NCI-H1417 treated with DMSO at 0.1 percent for 48 hours (cell line): ENCODE results near the gene TCF4.
A peak's percentile ranks its signal among the peaks of the same experiment; 100 is the strongest.

Experiments used
- DNase-seq: peaks from one replicate; lab custom pipeline; 2025; lab: John Stamatoyannopoulos, UW

TCF4 gene

DNA sequence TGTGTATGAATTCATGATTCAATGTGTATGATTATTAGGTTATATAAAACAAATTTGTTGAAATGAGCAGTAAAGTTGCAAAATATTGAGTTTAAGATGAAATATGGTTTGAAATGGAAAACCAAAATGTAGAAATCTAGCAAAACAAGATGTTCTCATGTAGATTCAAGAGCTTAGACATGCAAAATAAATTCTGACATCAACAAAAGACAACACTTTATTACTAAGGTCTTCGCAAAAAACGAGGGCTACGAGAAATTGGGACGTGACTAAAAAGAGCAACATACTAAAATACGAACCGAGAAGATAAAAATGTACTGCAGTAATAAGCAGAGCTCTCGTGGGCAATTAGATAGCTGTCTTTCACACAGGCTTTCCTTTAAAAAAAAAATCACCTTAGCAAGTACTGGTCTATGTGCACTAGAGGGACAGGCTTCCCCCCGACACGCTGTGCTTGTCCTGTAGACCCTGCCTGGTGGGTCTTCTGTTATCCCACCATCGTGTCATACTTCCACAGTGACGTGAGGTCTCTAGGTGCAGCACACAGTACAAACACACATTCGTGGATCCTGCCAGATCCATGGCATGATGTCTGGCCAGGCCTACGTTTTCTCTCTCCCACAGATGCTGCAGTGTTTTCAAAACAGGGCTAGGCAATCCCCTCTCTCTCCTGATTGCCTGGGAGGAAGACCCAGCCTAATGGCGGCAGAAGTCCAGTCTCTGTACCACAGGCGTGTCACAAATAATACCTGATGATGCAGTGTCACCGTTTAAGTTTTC, 240.8 kb downstream of the TCF4 start:
- DNase-seq: no peak

DNA sequence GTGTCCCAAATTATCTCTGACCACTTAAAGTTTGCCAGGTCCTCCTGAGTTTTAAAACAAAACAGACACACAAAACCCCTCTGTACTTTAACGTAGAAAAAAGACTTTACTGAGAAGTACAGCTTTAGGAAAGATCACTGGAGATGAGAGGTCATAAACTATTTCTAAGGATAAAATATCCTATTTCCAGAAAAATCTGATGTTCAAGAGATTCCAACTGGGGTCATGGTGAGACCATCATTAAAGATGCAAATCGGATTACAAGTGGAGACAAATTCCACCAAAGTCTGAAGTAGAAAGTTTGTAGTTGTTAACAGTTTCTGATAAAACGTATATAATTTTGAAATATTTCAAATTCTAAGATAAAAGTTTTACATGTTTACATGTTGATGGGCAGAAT, 241.6 kb downstream of the TCF4 start:
- no peak for DNase-seq

DNA sequence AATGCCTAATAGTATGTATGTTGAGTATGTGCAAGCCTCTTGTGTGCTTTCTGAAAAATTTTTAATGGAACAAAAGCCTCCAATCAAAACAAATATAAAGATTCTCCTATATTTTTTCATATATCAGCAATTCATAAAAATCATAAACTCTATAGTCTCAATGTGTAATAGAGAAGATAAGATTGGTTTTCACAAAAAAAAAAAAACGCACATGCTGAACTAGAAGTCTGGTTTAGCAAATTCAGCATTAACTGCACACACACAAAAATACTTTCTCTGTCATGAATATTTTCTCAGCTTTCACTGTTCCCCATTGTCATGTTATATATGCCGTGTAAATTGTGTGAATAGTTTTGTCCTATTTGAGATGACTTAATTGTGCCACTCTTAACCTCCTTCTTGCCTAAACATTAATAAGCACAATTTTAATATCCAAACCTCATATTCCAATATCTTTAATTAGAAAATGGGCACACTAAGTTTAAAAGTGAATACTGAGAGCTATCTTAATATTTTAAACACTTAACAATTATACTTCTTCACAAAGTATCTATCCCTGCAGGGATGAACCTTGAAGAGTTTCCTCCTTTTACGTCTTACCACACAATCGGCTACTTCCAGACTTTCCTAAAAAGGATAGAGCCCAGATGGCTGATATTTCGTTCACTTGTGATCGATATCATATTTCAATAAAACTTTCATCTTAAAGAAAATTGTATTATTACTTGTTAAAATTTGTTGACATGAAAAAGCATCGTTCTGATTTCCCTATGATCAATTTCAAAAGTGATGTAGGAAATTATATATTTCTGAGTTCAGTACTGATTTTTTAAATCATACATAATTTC, 242.7 kb downstream of the TCF4 start:
- DNase-seq: no peak

DNA sequence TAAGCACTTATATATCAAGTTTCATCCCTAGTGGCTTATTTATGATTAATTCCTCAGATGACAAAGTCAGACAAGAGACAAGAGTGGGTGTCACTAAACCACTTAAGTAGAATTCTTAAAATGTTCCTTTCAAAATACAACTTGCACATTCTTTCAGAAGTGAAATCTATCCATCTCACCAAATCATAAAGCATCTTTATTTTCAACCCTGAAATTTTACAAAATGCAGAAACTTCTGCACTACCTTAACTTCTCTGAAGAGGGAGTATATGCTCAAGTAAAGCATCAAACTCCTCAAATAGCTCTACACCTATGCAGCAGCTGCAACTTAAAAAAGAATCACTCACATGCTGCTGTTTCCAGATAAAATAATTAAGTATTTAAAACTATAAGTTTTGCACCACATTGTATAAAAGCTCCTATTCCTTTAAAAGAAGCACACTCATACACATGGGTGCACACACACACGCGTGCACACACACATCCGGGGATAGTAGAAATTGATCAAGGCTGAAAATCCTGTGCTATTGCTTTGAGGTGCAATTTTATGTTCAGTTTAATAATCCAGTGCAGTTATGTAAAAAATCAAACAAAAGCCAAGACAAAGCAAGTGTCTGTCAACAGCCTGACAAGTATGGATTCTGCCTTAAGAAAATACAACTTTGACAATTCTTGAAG, 244.5 kb downstream of the TCF4 start:
- peak; percentile 47 for DNase-seq

DNA sequence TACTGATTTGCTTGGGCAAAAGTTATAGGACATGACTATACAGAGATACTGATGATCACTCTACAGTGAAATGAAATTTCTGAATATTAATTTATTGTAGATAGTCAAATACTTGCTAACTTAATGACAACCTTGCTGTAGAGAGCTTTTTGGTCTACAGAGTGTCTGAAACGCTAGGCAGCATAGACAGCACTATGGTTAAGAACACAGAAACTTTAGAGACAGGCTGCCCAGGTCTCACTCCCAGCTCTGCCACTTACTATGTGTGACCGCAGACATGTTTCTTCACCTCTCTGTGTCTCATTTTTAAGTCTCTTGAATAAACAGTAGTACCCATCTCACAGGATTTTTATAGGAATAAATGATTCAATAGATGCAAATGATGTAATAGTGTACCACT, 247.0 kb downstream of the TCF4 start:
- DNase-seq: no peak

DNA sequence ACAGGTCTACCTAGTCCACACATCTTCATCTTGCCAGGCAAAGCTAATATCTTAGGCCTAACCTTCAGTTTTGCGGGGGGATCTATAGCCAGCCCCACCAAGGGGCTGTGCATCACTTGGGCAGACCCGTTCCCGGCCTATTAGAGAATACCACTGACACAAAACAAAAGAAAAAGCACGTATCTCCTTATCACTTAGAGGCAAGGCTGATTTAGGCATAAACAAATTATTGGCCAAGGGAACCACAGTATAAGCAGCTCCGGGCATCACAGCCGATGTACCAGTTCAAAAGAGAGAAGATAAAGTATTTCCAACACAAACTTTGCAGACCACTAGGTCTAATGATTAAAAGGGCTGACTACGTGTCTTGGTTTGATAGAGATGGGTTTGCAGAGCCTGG, 248.0 kb downstream of the TCF4 start:
- no peak for DNase-seq

DNA sequence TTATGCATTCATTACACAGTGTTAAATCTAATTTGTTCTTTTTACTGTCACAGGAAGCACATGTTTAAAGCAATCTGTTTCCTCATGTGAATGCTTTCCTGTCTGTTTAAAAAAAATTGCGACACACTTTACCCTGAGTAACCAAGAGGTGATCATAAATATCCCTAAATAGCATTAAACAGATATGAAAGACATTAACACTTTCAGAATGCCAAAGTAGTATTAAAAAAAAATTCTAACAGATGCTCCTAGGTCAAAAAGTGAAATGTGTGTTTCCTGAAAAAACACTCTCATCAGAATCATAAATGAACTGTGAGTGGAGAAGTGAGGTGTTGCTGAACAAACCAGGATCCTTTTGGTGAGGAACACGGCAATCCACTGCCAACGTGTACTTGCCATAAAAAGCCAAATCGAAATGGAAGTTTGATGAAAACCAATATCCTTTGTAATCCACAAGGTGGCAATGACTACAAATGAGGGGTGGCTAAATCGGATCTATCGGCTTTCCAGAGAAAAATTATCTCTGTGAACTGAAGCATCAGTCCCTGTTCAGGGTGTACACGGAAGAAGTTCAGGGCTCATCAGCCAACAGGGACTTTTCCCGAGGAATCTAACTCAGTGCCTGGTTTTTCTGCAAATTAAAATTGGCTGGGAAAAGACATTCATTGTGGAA, 248.9 kb downstream of the TCF4 start:
- no peak for DNase-seq

DNA sequence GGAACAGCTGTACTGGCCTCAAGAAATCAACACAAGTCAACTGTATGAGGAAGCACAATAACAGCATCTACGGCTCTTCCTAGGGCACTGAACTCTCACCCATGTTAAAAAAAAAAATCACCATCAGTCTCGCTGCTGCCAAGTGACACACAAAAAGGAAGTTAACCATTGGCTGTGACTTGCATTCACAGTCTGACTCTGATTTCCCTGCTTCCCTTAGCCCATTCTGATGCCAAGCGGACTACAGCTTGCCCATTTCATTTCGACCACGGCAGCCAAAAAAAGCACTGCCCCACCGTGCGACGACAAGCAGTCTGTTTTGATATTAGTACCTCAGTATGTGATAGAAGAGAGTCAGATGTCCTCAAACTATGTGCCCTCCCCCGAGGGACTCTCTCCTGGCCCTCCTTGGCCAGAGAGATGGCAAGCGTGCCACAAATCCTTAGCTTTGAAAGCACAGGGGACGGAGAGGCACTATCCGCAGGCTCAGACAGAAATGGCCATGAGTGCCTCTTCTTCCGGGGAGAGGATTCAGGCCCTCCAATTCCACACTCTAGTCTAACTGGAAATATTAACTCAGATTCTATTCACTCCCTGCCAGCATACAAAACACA, 250.0 kb downstream of the TCF4 start:
- DNase-seq: no peak

DNA sequence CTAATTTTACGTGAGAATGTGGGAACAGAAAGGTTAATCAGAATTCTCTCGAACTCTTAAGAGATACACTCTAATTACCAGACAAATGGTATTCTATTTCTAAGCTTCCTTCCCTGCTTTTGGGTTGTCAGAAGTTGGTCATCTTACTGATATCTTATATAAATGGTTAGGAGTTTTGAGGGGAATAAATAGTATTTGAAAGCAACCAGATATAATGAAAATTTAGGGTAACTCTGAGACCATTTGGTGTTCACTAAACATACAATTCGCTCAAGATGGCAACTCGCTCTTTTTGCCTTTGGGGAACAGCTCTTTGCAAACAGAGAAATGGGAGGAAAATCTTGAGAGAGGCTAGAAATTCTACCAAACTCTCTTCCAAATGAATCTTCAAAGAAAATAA, 250.9 kb downstream of the TCF4 start:
- DNase-seq: no peak

DNA sequence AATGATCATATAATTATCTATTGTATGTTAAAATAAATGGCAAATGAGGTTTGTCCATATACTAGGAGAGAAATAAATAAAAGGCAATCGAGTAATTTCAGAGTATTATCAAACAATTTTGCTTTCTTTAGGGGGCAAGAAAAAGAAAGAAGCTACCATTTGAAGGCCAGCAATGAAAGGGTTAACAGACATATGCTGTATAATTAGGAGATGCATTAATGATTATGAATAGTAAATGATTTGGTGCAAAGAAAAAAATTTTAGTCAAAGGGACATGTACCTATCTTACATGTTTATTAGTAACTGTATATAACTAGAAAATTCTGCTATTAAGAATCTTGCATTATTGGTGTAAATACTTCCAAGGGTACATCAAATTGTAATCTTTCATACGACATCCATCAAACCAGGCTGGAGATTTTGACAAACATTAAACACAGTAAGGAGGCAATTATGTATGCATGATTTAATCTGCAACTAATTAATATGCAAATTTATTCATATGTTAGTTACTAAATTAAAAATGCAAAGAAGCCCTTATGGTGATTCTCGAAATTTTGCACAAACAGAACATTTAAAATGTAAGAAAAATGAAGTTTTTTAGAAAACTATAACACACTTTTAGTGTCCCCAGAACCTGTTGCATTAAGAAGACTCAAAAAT, 251.4 kb downstream of the TCF4 start:
- DNase-seq: no peak

DNA sequence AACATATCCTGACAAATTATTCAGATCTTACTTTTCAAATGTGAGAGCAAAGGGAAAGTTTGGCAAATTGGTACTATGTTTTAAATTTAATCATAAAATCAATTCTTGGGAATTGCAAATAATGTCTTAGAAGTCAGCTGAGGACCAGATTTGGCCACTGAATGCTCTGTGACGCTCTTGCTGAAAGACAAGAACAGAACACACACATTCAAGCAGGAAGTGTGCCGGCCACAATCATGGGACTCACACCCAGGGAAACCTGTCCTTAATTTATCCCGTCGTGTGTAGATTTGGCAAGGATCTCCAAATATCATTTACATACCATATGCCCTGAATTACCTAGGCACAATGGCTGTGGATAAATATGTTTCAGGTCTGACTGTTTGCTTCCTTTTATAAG, 253.1 kb downstream of the TCF4 start:
- no peak for DNase-seq

DNA sequence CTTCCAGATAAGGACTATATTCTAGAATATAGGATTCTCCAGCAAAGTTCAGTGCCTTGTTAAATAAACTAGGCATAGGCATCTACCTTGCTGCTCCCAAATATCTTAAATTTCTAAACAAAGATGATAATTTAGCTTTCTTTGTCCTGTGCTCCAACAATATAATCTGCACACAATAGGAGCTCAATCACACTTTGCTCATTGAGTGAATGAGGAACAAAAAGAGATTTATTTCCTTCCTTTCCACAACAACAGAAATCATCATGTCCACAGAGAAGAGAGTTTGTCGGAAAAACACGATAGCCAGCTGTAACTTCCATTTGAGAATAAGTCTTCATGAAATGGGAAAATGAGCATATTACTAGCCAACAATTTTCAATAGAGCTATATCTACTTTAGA, 256.7 kb downstream of the TCF4 start:
- DNase-seq: no peak

DNA sequence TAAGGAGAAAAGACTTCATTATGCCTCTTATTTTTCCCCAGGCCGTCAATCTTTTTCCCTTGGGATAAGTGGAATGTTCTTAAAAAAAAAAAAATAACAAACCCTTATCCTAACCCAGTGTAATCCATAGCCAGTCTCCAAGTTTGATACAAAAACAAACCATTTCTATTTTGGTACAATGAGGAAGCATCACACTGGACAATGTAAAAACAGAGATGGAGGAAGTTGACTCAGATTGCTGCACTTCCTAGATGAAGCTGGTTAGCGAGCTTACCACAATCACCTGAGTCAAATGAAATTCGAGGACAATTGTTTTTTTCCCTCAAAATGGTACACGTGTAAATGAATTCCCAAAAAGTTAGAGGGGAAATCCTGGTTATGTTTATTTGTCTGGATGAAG, 259.7 kb downstream of the TCF4 start:
- no peak for DNase-seq

DNA sequence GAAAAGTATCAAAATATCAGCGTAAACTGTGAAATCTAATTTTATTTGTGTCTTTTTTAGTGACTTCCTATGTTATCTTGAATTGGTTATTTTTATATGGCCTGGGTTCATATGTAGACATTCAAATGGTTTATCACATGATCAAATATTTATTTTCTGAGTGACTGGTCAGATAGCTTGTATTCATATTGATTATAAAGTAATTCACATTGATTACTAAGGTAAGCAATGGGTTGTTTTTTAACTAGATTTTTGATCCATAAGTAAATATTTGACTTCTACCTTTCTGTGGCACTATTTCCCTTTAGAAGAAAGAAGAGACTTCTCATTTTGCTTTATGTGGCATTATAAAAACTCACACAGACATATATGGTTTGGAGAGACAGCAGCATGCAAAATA, 260.5 kb downstream of the TCF4 start:
- DNase-seq: no peak

DNA sequence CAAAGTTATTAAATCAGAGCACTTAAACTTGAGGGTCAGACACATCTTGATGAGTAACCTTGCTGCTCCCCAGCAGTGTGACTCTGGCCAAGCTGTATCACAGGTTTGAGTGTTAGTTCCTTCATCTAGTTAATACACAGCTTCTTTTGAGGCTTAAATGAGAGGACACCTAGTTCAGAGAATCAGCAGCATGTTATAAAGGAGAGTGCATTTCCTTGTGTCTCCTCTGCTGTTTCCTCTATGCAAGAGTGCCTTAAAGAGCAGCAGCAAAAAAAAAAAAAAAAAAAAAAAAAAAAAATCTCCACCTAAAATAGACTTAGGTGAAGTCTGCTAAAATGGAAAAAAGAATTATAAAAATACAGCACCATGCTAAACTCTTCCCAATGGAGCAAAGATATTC, 261.9 kb downstream of the TCF4 start:
- DNase-seq: no peak

DNA sequence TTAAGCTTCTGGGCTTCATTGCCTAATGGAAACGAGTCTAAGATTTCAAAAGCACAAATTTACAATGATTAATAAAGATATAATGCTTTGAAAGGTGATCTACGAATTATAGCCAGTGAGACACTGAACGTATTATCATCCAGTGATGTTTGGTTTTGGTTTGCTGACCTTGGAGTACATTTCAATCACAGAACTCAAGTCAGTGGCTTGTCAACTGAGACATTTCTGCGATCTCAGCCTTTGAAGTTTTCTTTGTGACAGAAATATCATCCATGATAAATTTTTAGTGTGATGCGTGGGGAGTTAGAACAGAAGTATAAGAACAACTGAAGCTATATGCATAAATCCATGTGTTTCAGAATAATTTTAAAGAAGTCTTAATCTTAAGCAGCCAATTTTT, 263.8 kb downstream of the TCF4 start:
- DNase-seq: no peak

DNA sequence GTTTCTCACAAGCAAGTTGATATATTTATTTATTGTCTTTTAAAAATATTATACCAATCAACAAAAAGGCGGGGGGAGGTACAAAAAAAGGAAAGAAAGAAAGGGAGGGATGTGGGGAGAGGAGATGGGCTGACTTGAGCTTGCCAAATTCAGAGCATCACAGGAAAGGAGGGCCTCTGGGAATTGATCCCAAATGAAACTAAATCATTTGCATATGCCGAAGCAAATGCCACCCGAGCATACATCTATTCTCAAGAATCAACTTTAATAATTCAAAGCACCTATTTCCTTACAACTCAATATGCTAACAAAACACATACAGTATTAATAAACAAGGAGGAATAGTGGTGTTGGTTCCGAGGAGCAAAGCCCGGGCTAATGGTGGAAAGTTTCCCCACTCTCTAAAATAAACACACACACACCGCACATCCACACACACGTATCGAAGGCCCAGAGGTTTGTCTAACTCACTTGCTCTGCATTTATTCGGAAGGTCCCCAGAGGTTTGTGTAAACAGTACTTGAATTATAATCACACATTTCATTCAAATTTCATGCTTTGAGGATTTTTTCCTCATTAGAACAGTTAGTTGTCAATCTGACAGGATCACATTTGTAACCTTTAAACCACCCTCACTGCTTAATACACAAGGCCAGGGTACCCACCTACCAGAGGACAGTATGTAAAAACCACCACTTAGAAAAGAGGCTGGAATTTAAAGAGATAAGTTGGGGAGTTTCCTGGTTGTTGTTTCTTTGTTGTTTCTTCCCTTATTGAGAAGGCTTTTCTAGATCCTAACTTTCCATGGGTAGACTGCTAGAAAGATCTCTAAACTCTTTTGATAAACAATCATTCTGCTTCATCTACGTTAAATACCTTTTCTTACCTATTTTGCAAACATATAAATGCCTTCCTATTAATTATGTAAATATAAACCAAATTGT, 264.7 kb downstream of the TCF4 start:
- DNase-seq: peak; percentile 93

DNA sequence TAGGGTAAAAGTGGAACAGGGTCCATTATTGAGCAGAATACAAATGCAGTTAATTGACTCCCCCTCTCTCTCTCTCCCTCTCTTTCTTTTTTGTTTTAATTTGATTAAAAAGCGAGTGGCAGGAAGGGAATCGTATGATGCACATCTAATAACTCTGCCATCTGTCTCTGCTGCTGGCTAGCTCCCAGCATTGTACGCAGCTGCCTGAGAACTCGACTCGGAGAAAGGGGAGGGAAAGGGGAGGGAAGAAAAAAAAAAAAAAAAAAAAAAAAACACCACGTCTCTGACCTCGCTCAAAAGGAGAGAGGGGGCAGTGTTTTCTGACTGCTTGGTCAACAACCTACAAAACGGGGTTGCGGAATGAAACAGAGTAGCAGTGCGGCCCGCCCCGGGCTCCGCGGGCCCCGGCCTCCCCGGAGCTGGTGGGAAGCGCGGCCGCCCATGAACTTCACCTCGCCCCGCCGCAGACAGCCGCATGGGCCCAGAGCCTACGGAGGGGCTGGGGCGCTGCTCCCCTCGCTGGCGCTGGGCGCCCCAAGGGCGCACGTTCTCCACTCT, 265.7 kb downstream of the TCF4 start:
- DNase-seq: peak; percentile 95

DNA sequence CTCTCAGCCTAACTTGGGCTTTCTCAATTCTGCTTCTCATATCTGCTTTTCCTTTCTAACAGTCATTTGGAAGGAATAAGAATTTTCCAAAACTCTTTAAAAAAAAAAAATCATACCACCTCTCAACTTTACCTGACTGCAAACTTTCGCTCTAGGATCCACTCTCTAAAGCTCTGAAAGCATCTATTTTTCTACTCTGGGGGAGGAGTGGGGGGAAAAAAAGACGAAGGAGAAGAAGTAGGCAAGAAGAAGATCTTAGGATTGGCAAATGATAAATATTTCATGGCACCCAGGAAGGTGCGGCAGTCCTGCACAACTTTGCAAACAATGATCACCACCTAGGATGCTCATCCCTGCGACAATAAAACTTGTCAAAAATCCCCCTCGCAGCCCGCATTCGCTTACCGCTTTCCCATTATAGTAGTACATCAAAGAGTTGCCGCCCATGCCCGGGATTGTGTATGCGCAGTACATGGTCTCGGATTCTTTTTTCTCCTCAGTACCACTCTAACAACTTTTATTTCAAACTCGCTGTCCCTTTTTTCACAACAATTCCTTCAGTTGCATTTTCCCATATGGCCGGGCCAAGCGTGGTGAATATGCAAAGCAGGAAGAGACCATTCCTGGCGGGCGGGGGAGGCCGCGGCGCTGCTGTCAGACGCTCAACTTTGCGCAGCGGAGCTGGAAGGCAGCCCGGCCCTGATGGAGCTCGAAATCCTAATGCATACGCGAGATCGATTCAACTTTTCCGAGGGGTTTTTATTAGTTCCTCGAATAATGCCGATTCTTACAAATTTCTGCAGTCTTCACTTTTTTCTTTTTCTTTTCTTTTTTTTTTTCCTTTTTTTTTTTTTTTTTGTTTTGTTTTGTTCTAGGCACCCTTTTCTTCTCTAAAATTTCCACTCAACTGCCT, 266.5 kb downstream of the TCF4 start:
- peak; percentile 91 for DNase-seq
